ENCODE measurements around the gene MED16.

Gene MED16

GRCh38 chr19:907183-907853 lies 14.3 kb upstream of the MED16 start:
- Mint-ChIP-seq H3K27me3 (no peaks in the 10 kb centered on the region), H3K4me3 (no peak overlapping the region), H3K27ac (peak overlapping the region; percentile 86), H3K36me3 (ENCODE audit: low read depth) (peaks cover 50% of the 10 kb centered on the region), H3K9me3 (no peaks in the 10 kb centered on the region), H3K4me1 (ENCODE audit: low read depth) (peaks cover 40% of the 10 kb centered on the region)
- intact Hi-C loops (cut with micrococcal nuclease) = no loop called here

- peaks cover 58% of the 10 kb centered on the region for H3K36me3 Mint-ChIP-seq (ENCODE audit: low read depth)
- no peak overlapping the region for H3K27ac Mint-ChIP-seq
- H3K4me1 Mint-ChIP-seq (ENCODE audit: low read depth) = peaks cover 45% of the 10 kb centered on the region
- no peak overlapping the region for H3K4me3 Mint-ChIP-seq
- no peaks in the 10 kb centered on the region for H3K9me3 Mint-ChIP-seq
- H3K27me3 Mint-ChIP-seq = no peaks in the 10 kb centered on the region
- intact Hi-C loops (cut with micrococcal nuclease) = no loop called here
Measured at GRCh38 chr19:906480-906879, 13.5 kb upstream of the MED16 start.

GRCh38 chr19:904545-904944 lies 11.6 kb upstream of the MED16 start:
- Mint-ChIP-seq H3K4me1 (ENCODE audit: low read depth) (peaks cover 45% of the 10 kb centered on the region), H3K4me3 (no peak overlapping the region), H3K9me3 (no peaks in the 10 kb centered on the region), H3K27ac (no peak overlapping the region), H3K36me3 (ENCODE audit: low read depth) (peaks cover 68% of the 10 kb centered on the region), H3K27me3 (no peaks in the 10 kb centered on the region)
- intact Hi-C loops (cut with micrococcal nuclease) = no loop called here

GRCh38 chr19:903266-903797 lies 10.3 kb upstream of the MED16 start:
- Mint-ChIP-seq H3K9me3 (no peaks in the 10 kb centered on the region), H3K36me3 (ENCODE audit: low read depth) (peaks cover 74% of the 10 kb centered on the region), H3K4me1 (ENCODE audit: low read depth) (peaks cover 33% of the 10 kb centered on the region), H3K27me3 (no peaks in the 10 kb centered on the region), H3K4me3 (no peak overlapping the region), H3K27ac (no peak overlapping the region)
- intact Hi-C loops (cut with micrococcal nuclease) = no loop called here

GRCh38 chr19:902446-903226 lies 9.6 kb upstream of the MED16 start:
- Mint-ChIP-seq H3K27me3 (no peaks in the 10 kb centered on the region), H3K4me3 (no peak overlapping the region), H3K9me3 (no peaks in the 10 kb centered on the region), H3K27ac (no peak overlapping the region), H3K4me1 (ENCODE audit: low read depth) (peaks cover 27% of the 10 kb centered on the region), H3K36me3 (ENCODE audit: low read depth) (peaks cover 81% of the 10 kb centered on the region)
- intact Hi-C loops (cut with micrococcal nuclease) = no loop called here

- H3K9me3 Mint-ChIP-seq = no peaks in the 10 kb centered on the region
- H3K27ac Mint-ChIP-seq = no peak overlapping the region
- no peak overlapping the region for H3K4me3 Mint-ChIP-seq
- peaks cover 21% of the 10 kb centered on the region for H3K4me1 Mint-ChIP-seq (ENCODE audit: low read depth)
- H3K27me3 Mint-ChIP-seq = no peaks in the 10 kb centered on the region
- intact Hi-C loops (cut with micrococcal nuclease) = no loop called here
- H3K36me3 Mint-ChIP-seq (ENCODE audit: low read depth) = peaks cover 87% of the 10 kb centered on the region
Measured at GRCh38 chr19:902093-902370, 9.0 kb upstream of the MED16 start.

- H3K36me3 Mint-ChIP-seq (ENCODE audit: low read depth) = peaks cover 87% of the 10 kb centered on the region
- no peaks in the 10 kb centered on the region for H3K9me3 Mint-ChIP-seq
- intact Hi-C loops (cut with micrococcal nuclease) = no loop called here
- no peak overlapping the region for H3K27ac Mint-ChIP-seq
- H3K4me1 Mint-ChIP-seq (ENCODE audit: low read depth) = peaks cover 16% of the 10 kb centered on the region
- no peak overlapping the region for H3K4me3 Mint-ChIP-seq
- no peaks in the 10 kb centered on the region for H3K27me3 Mint-ChIP-seq
Measured at GRCh38 chr19:901216-902092, 8.5 kb upstream of the MED16 start.

GRCh38 chr19:900302-901111 lies 7.5 kb upstream of the MED16 start:
- Mint-ChIP-seq H3K4me1 (ENCODE audit: low read depth) (peaks cover 17% of the 10 kb centered on the region), H3K36me3 (ENCODE audit: low read depth) (peaks cover 90% of the 10 kb centered on the region), H3K9me3 (no peaks in the 10 kb centered on the region), H3K27me3 (no peaks in the 10 kb centered on the region), H3K27ac (no peak overlapping the region), H3K4me3 (no peak overlapping the region)
- intact Hi-C loops (cut with micrococcal nuclease) = no loop called here

GRCh38 chr19:900043-900301 lies 7.0 kb upstream of the MED16 start:
- Mint-ChIP-seq H3K9me3 (no peaks in the 10 kb centered on the region), H3K27ac (no peak overlapping the region), H3K4me3 (no peak overlapping the region), H3K27me3 (no peaks in the 10 kb centered on the region), H3K36me3 (ENCODE audit: low read depth) (peaks cover 90% of the 10 kb centered on the region), H3K4me1 (ENCODE audit: low read depth) (peaks cover 22% of the 10 kb centered on the region)
- intact Hi-C loops (cut with micrococcal nuclease) = no loop called here

- no peaks in the 10 kb centered on the region for H3K27me3 Mint-ChIP-seq
- peaks cover 22% of the 10 kb centered on the region for H3K4me1 Mint-ChIP-seq (ENCODE audit: low read depth)
- no peak overlapping the region for H3K4me3 Mint-ChIP-seq
- H3K36me3 Mint-ChIP-seq (ENCODE audit: low read depth) = peaks cover 86% of the 10 kb centered on the region
- intact Hi-C loops (cut with micrococcal nuclease) = no loop called here
- no peaks in the 10 kb centered on the region for H3K9me3 Mint-ChIP-seq
- no peak overlapping the region for H3K27ac Mint-ChIP-seq
Measured at GRCh38 chr19:899336-900042, 6.5 kb upstream of the MED16 start.

- no peaks in the 10 kb centered on the region for H3K9me3 Mint-ChIP-seq
- peaks cover 78% of the 10 kb centered on the region for H3K36me3 Mint-ChIP-seq (ENCODE audit: low read depth)
- H3K4me3 Mint-ChIP-seq = no peak overlapping the region
- intact Hi-C loops (cut with micrococcal nuclease) = no loop called here
- no peak overlapping the region for H3K27ac Mint-ChIP-seq
- no peaks in the 10 kb centered on the region for H3K27me3 Mint-ChIP-seq
- peaks cover 22% of the 10 kb centered on the region for H3K4me1 Mint-ChIP-seq (ENCODE audit: low read depth)
Measured at GRCh38 chr19:898663-899062, 5.7 kb upstream of the MED16 start.

GRCh38 chr19:897442-898039 lies 4.6 kb upstream of the MED16 start:
- H3K27ac Mint-ChIP-seq = no peak overlapping the region
- no peak overlapping the region for H3K4me3 Mint-ChIP-seq
- H3K27me3 Mint-ChIP-seq = no peaks in the 10 kb centered on the region
- intact Hi-C loops (cut with micrococcal nuclease) = no loop called here
- H3K36me3 Mint-ChIP-seq (ENCODE audit: low read depth) = peaks cover 73% of the 10 kb centered on the region
- no peaks in the 10 kb centered on the region for H3K9me3 Mint-ChIP-seq
- peaks cover 22% of the 10 kb centered on the region for H3K4me1 Mint-ChIP-seq (ENCODE audit: low read depth)

- Mint-ChIP-seq H3K4me1 (ENCODE audit: low read depth) (peaks cover 24% of the 10 kb centered on the region), H3K4me3 (no peak overlapping the region), H3K36me3 (ENCODE audit: low read depth) (peaks cover 67% of the 10 kb centered on the region), H3K27me3 (no peaks in the 10 kb centered on the region), H3K27ac (no peak overlapping the region), H3K9me3 (no peaks in the 10 kb centered on the region)
- intact Hi-C loops (cut with micrococcal nuclease) = no loop called here
Measured at GRCh38 chr19:896999-897398, 4.0 kb upstream of the MED16 start.
